GM12878 (cell line): ENCODE measurements around the gene CCDC81. TPM values are rescaled to one million over a fixed set of nuclear protein-coding genes. Genes with fewer than 3 reads are reported as not detected.

Experiments
- ATAC-seq: fragments of 200-7000 bp; cut with Tn5 transposase; 3 replicates; pipeline ENCODE4 v1.9.1; 2020; ENCODE audit warnings: mild to moderate bottlenecking, moderate library complexity
- BruUV-seq: library from RNA; stranded (reverse); fragments of 400-500 nt; replicated peaks from 2 replicates; lab custom pipeline; 2021; lab: Mats Ljungman, UMichigan
- CTCF ChIA-PET: fragments of 300-600 bp; sonication (Branson Sonifier 250); formaldehyde crosslinking; extraction: SDS; loops from one replicate; lab custom pipeline; 2021; ENCODE audit warnings: inconsistent platforms; lab: Yijun Ruan, JAX
- POLR2A ChIA-PET: fragments of 350-600 bp; formaldehyde crosslinking; extraction: SDS; loops from one replicate; lab custom pipeline; 2021; ENCODE audit warnings: inconsistent platforms; lab: Charles Lee
- RAD21 ChIA-PET: fragments of 300-600 bp; sonication (Branson Sonifier 250); formaldehyde crosslinking; loops from one replicate; lab custom pipeline; 2023; ENCODE audit warnings: antibody characterized with exemption; ENCODE audit not compliant: unreplicated experiment; lab: Charles Lee
- SMC1A ChIA-PET: fragments of 300-600 bp; sonication (Branson Sonifier 250); formaldehyde crosslinking; loops from one replicate; lab custom pipeline; 2023; ENCODE audit not compliant: unreplicated experiment, uncharacterized antibody; lab: Charles Lee
- DNase-seq: peaks from one replicate; pipeline ENCODE4 v3.0.0-alpha.2; 2011; ENCODE audit warnings: low read depth, low spot score
- FAIRE-seq: peaks from 3 replicates; lab custom pipeline; 2011; peaks lifted over from hg19 to GRCh38; lab: Jason Lieb, UNC
- H2AFZ ChIP-seq: 2 replicates; pipeline ENCODE4 v1.6.0; 2011; ENCODE audit warnings: low read depth, low read length, control low read depth; ENCODE audit not compliant: control insufficient read depth
- H3K27ac ChIP-seq: 2 replicates; pipeline ENCODE4 v1.5.1; 2011; ENCODE audit warnings: control low read depth; ENCODE audit not compliant: control insufficient read depth, insufficient read depth
- H3K27me3 ChIP-seq, 2 experiments: replicated peaks in 1 of 2; 2 replicates each; pipeline versions ENCODE4 v1.6.0 to v1.6.1; 2011; ENCODE audit warnings: low read length in 1 of 2; ENCODE audit not compliant: control insufficient read depth in 2 of 2, insufficient read depth in 2 of 2
- H3K36me3 ChIP-seq, 2 experiments: 2 replicates each; pipeline ENCODE4 v1.5.1; 2011; ENCODE audit warnings: low read length in 1 of 2; ENCODE audit not compliant: control insufficient read depth in 2 of 2, insufficient read depth in 2 of 2
- H3K4me1 ChIP-seq: 2 replicates; pipeline ENCODE4 v1.6.1; 2011; ENCODE audit warnings: mild to moderate bottlenecking, low read length, moderate library complexity, mixed read lengths; ENCODE audit not compliant: control insufficient read depth, insufficient read depth
- H3K4me2 ChIP-seq: 2 replicates; pipeline ENCODE4 v1.6.0; 2011; ENCODE audit warnings: control low read depth; ENCODE audit not compliant: control insufficient read depth, insufficient read depth
- H3K4me3 ChIP-seq: fragments of 200-600 bp; sonication (generic); 2 replicates; pipeline ENCODE4 v1.5.1; 2016
- H3K79me2 ChIP-seq: 2 replicates; pipeline ENCODE4 v1.6.0; 2011; ENCODE audit warnings: low read length; ENCODE audit not compliant: control insufficient read depth, insufficient read depth
- H3K9ac ChIP-seq: 2 replicates; pipeline ENCODE4 v1.8.0; 2011; ENCODE audit warnings: low read length, control low read depth, mixed read lengths; ENCODE audit not compliant: control insufficient read depth, insufficient read depth
- H3K9me3 ChIP-seq: replicated peaks from 3 replicates; pipeline ENCODE4 v1.5.1; 2011; ENCODE audit warnings: mild to moderate bottlenecking, low read length; ENCODE audit not compliant: control insufficient read depth, insufficient read depth
- H4K20me1 ChIP-seq: 2 replicates; pipeline ENCODE4 v1.6.0; 2011; ENCODE audit not compliant: control insufficient read depth, insufficient read depth
- HDAC6 ChIP-seq: fragments of 200-600 bp; sonication (generic); IDR thresholded peaks from one replicate; pipeline ENCODE4 v1.8.0; 2017; ENCODE audit warnings: antibody characterized with exemption; ENCODE audit not compliant: unreplicated experiment
- POLR2AphosphoS2 ChIP-seq: IDR thresholded peaks from 2 replicates; pipeline ENCODE4 v1.6.1; 2011; ENCODE audit warnings: low read depth, mild to moderate bottlenecking, low read length, improper control_type of control experiment, moderate library complexity
- STAT1 ChIP-seq: fragments of 450-650 bp; conservative IDR thresholded peaks from 2 replicates; pipeline ENCODE4 v1.6.1; 2014; ENCODE audit warnings: antibody characterized with exemption, mild to moderate bottlenecking
- WGBS: methylation state at CpG from one replicate; pipeline ENCODE4 v1.1.6; 2016; ENCODE audit warnings: low lambda C conversion rate; ENCODE audit not compliant: insufficient replicate concordance, insufficient coverage; ENCODE audit errors: missing lambda C conversion rate; 5-methylcytosine and 5-hydroxymethylcytosine counted together
- in situ Hi-C: fragments of 300-500 bp; cut with MboI; formaldehyde crosslinking; loops from 9 replicates; pipeline ENCODE4 v1.14.3; 2018; ENCODE audit warnings: mixed read lengths
- intact Hi-C: fragments of 100-400 bp; cut with micrococcal nuclease; formaldehyde crosslinking; loops from one replicate; pipeline ENCODE4 v1.14.2; 2022; ENCODE audit not compliant: unreplicated experiment
- polyA plus RNA-seq, 11 experiments: library from polyadenylated mRNA; depleted of rRNA in 4 of 11; unstranded in 6 of 11; stranded (reverse) in 5 of 11; fragments of >200 nt; fragmentation: Nextera tagmentation in 4 of 11; fragmentation: Illumina TruSeq in 1 of 11; extraction: Ambion mirVana in 4 of 11; extraction: Trizol in 1 of 11; gene quantifications; 1 replicate in 1 of 11; 2 replicates in 10 of 11; pipeline versions ENCODE4 v1.2.1 to v1.2.3, GENCODE V29; 2011 to 2016; ENCODE audit warnings: inconsistent platforms in 2 of 11, missing spikeins in 2 of 11, low read depth in 1 of 11
- total RNA-seq, 4 experiments: library from RNA; depleted of rRNA in 3 of 4; stranded (reverse); fragments of >200 nt in 3 of 4; fragmentation: Illumina TruSeq in 1 of 4; extraction: Trizol in 1 of 4; gene quantifications; 2 replicates each; pipeline versions ENCODE4 v1.2.1 to v1.2.3, GENCODE V29; 2013 to 2021
- TF ChIP-seq, protein P1 (sequence below): fragments of 450-650 bp; IDR thresholded peaks from 2 replicates; pipeline ENCODE4 v1.6.1; 2014; ENCODE audit warnings: mild to moderate bottlenecking
- TF ChIP-seq, protein P2 (sequence below): fragments of 450-650 bp; IDR thresholded peaks from 2 replicates; pipeline ENCODE4 v1.6.1; 2017; ENCODE audit warnings: mild to moderate bottlenecking, moderate library complexity

CCDC81 gene
- total and polyA plus RNA-seq, 10 of the 15 experiments (the other 5 are each of a cell fraction or from before 2014, with no cell fraction given) = 0.06 to 0.53 (median 0.22) TPM

DNA sequence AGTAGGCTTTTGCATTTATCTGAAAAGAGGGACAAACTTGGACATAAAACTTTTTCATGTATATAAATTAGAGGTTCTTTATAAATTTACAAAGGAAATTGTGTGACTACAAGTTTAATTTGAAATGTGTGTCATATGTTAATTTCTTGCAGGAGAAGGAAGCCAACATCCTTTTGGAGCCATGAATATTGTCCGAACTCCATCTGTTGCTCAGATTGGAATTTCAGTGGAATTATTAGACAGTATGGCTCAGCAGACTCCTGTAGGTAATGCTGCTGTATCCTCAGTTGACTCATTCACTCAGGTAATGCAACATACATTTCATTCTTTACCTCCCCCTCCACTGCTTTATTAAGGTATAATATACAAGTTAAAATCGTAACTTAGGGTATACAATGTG lies 37.5 kb upstream of the CCDC81 start:
- no peaks in the 10 kb centered on the region for H3K4me1 ChIP-seq
- no peak overlapping the region for H3K27ac ChIP-seq
- FAIRE-seq (no peak), DNase-seq (no peak), ATAC-seq (no peak)
- H4K20me1 ChIP-seq = no peaks in the 10 kb centered on the region
- peaks cover 0 to 10% of the 10 kb centered on the region in 2 experiments; a peak in 3 of 4 replicates for H3K36me3 ChIP-seq
- H3K9ac ChIP-seq = no peak overlapping the region
- ChIA-PET CTCF (no interaction called here), POLR2A (interaction anchor here (0.5 kb wide), 1 partner anchor 415 kb away, joined by 3 read pairs; no protein-coding TSS in a partner anchor), RAD21 (no interaction called here), SMC1A (no interaction called here)
- no peak overlapping the region for H3K4me3 ChIP-seq
- no peak overlapping the region for H2AFZ ChIP-seq
- no peak for TF ChIP-seq HDAC6
- TF ChIP-seq, protein P1, sequence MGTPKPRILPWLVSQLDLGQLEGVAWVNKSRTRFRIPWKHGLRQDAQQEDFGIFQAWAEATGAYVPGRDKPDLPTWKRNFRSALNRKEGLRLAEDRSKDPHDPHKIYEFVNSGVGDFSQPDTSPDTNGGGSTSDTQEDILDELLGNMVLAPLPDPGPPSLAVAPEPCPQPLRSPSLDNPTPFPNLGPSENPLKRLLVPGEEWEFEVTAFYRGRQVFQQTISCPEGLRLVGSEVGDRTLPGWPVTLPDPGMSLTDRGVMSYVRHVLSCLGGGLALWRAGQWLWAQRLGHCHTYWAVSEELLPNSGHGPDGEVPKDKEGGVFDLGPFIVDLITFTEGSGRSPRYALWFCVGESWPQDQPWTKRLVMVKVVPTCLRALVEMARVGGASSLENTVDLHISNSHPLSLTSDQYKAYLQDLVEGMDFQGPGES = no peak
- TF ChIP-seq POLR2AphosphoS2 = no peak
- TF ChIP-seq STAT1 = no peak
- TF ChIP-seq, protein P2, sequence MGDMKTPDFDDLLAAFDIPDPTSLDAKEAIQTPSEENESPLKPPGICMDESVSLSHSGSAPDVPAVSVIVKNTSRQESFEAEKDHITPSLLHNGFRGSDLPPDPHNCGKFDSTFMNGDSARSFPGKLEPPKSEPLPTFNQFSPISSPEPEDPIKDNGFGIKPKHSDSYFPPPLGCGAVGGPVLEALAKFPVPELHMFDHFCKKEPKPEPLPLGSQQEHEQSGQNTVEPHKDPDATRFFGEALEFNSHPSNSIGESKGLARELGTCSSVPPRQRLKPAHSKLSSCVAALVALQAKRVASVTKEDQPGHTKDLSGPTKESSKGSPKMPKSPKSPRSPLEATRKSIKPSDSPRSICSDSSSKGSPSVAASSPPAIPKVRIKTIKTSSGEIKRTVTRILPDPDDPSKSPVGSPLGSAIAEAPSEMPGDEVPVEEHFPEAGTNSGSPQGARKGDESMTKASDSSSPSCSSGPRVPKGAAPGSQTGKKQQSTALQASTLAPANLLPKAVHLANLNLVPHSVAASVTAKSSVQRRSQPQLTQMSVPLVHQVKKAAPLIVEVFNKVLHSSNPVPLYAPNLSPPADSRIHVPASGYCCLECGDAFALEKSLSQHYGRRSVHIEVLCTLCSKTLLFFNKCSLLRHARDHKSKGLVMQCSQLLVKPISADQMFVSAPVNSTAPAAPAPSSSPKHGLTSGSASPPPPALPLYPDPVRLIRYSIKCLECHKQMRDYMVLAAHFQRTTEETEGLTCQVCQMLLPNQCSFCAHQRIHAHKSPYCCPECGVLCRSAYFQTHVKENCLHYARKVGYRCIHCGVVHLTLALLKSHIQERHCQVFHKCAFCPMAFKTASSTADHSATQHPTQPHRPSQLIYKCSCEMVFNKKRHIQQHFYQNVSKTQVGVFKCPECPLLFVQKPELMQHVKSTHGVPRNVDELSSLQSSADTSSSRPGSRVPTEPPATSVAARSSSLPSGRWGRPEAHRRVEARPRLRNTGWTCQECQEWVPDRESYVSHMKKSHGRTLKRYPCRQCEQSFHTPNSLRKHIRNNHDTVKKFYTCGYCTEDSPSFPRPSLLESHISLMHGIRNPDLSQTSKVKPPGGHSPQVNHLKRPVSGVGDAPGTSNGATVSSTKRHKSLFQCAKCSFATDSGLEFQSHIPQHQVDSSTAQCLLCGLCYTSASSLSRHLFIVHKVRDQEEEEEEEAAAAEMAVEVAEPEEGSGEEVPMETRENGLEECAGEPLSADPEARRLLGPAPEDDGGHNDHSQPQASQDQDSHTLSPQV = no peak
- no peaks in the 10 kb centered on the region for H3K79me2 ChIP-seq
- H3K9me3 ChIP-seq = no peaks in the 10 kb centered on the region; the same call in 1 of the 3 replicates
- H3K4me2 ChIP-seq = no peak overlapping the region
- BruUV-seq = no TSS peak
- H3K27me3 ChIP-seq = no peaks in the 10 kb centered on the region
- intact Hi-C loops = no loop called here
- 97% methylated on average over 2 of the region's 2 CpGs for WGBS
- in situ Hi-C loops = no loop called here
